GM19455 (cell line): Measurements from ENCODE around the gene EXOC3L1.

Experiments
- ATAC-seq: cut with Tn5 transposase; IDR thresholded peaks from one replicate; pipeline ENCODE4 v1.9.1; 2021; ENCODE audit not compliant: unreplicated experiment

Gene EXOC3L1

DNA sequence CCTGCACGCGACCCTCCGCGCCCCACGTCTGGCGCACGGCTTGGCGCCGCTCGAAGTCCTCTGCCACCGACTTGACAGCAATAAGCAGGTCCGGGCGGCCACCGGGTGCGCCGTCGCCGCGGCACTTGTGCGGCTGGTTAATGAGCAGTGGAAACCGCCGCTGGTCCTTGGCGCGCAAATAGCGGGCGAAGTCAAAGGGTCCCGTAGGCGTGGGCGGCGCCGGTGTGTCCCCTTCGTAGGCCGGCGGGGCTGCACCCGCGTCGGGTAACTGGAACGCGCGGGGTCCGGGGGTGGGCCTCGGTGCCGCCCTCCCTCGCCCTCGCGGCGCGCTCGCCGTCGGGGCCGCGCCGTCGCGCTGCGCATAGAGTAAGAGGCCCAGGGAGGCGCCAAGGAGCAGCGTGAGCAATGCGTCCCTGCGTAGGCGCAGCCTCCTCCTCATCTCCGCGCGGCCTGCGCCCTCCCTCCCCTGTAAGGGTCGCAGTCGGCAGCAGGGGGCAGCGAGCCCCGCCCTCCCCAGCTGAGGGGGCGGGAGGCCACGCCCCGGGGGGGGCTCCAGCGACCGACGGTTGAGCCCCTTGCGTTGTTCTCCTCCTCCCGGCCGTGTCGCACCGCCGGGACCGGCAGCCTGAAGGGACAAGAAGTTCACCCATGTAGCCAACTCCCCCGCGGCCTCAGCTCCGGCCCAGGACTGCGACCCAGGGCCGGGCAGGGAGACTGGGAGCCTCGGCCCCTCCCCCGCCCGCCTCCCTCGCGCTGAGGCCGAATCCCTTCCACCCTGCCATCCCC is 39.7 kb downstream of the EXOC3L1 start:
- ATAC-seq = peak; percentile 34

DNA sequence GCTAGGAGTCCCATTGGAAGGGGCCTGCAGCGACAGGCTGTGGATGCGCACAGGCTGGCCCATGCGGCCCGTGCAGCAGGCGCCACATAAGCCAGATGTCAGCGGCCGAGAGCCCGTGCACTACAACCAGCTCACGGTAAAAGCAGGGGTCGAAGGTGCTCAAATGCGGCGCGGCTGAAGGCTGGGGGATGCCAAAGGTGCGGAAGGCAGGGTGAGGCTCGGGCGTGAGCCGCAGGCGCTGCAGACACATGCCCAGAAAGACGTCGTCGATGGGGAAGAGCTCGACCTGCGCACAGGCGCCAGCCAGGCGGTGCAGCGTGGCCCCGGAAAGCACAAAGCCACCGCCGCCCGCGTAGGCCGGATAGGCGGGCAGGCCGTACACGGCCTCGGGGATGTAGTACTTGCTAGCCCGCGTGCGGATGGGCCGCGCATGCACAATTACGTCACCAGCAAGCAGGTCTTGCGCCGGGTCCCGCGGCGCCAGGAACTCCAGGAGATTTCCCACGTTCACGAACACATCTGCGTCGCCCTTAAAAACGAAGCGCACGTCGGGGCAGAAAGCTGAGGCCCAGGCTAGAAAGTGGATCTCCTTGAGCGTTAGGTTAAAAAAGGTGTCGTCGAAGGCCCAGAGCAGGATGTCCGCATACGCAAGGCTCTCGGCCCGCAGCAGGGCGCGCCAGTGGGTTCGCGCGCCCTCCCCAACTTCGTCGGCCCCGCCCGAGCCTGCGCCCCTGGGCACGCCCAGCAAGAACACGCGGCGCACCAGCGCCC is 40.5 kb downstream of the EXOC3L1 start:
- no peak for ATAC-seq

DNA sequence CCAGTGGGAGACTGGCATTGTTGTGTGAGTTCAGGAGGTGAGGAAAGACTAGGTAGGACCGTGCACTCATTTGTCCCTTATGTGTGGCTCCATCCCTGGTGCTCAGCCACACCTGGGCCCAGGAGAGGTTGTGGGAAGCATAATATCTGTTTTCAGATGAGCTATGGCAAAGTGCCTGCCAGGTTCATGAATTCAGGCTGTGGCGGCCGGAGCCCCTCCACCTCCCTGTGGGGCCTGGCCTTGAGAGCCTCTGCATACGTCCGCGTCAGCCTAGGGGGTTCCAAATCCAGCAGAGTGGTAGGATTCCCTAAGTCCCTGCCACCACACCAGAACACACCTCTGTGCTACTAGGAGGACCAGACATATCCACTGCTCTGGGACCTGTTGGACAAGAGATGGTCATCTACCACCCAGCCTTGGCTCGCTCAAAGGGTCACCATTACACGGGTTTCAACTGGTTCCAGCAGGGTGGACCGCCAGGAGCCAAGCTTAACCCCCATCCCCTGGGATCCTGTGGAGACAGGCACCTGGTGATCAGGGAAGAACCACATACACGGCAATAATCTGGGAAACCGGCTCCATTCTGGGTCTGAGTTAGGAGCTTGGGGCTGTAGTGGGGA is 41.2 kb downstream of the EXOC3L1 start:
- no peak for ATAC-seq

DNA sequence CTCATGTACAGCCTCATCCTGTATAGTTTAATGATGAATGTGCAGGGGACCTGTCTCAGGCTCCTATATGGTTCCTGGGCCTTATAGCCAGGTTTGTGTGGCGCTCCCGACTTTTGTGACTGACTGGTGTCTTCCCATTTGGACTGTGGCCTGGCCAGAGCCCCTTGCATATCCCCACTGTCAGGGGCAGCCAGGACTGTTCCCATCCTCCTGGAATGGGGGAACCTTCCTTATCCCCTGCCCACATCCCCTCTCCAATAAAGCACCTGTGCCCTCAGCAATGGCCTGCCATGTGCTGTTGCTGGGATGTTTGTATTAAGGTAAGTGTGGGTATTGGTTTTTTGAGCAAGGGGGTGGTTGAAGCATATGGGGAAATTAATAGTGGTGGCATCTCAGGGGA is 41.7 kb downstream of the EXOC3L1 start:
- ATAC-seq = no peak

DNA sequence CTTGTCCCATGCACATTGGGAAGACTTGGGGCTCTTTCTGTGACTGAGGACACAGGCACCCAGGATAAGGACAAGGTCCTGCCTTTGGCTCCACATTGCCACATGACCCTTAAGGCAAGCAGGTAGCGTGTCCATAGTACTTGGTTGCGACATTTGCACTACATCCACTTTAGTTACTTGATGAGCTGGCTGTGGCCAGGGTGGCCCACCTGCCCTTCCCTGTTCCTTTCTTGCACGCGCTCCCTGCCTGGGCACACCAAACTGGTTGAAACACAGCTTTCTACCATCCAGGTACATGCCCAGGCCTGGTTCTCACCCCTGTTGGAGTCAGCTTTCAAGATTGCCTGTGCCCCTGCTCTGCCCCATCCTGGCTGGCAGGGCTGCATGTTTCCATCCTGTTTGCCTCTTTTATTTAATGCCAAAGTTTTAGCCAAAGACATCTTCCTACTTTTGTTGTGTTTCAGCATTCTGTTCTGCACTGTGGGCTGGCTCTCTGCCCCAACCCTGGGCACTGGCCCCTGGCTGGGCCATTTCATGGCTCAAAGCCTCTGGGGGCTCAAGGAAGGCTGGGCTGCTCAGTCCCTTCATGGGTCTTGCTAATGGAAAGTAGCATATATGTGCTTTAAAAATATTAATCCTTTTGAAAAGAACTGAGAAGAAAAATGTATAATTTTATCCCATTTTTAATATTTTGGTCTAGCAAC is 42.3 kb downstream of the EXOC3L1 start:
- ATAC-seq = no peak

DNA sequence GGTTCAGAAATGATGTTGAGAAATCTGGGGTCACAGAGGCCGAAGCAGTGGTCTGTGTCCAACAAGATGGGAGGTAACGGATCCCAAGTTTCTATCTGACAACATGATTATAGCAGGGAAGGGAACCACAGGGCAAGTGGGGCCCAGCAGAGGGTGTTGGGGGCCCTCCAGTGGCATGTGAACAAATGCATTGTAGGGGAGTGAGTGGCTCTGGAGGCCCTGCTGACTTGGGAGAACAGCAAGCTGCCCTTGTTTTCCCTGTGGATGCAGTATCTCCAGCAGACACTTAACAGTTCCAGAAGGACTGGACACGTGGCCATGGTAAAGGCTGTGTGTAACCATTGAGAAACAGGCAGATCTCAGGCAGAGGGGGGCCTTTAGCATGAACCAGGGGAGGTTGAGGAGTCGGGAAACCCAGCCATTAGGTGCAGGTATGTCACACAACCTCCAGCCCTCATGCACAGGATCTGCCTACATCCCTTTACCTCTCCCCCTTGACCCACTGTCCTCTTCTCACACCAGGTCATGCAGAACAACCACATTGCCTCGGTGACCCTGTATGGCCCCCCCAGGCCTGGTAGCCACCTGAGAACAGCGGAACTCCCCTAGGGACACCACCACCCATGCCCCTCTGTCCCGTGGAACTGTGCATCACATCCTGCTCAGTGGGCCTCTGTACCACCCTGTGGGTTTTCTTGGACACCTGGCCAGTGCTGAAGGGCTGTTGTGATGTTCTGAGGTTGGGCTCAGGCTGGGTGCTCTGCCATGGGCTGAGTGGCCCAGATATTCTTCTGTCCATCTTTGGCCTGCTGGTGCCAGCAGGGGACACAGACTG is 43.2 kb downstream of the EXOC3L1 start:
- no peak for ATAC-seq

DNA sequence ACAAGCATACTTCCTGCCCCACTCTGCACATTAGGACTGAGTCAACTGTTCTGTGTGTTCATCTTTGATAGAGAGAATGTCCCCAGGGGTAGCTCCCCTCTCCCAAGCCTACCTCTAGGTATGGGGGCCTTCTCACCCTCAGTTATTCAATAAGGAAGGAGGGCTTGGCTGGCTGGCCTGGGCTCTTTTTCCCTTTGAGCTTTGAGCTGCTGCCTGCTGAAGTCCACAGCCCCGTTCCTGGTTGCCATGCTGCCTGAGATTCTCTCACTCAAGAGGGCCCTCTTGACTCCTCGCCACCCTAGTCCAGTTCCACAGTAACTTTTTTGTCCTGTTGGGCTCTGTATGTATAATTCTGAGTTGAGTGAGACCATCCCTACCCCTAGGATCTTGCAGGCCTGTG is 44.2 kb downstream of the EXOC3L1 start:
- ATAC-seq = no peak

DNA sequence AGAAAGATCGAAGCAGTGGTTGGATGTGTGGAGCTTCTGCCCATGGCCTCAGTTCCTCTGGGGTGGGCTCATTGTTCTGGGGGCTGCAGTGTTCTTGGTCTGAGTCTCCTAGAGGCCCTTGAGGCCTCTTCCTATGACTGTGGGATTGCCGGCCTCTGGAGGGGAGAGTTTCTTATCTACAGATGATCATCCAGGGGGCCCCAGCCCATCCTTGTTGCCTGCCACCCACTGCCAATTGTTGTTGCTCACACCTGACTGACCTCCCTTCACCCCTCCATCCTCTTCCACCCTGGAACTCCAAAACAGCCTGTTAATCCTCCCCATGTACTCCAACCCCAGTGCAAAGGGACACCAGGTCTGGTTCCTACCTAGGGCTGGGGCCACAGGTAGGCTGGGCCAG is 45.0 kb downstream of the EXOC3L1 start:
- ATAC-seq = no peak

DNA sequence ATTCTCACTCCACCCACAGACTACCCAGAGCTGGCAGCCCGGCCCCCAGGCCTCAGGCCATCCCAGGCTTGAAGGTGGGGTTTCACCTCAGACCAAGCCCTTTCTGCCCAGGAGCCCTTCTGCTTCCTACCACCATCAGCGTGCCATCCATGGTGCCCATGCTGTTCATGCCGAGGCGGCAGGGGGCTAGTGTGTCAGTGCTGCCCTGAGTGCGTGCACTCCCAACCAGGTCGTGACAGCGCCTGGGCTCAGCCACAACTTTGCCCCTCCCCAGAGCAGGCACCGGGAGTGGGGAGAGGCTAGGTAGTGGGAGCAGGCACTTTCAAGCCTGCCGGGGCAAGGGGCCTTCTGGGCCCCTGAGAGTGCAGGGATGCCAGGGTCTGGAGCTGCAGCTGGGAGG is 47.6 kb downstream of the EXOC3L1 start:
- ATAC-seq = no peak

DNA sequence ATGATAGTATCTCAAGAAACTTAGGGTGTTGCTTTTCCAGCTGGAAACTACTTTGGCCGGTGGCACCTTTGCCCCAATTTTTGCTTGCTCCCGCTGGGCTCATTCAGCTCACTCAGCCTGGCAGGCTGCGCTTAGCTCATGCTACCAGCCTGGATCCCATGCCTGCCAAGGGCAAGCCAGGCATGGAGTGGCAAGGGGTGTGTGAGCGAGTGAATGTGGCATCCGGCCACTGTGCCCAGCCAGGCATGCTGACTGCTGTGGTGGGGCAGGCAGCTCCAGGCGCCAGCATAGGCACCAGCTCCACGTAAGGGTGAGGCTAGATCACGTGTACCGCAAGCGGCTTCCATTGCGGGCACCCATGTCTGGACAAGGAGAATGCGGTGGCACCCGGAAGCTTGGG is 48.5 kb downstream of the EXOC3L1 start:
- ATAC-seq = no peak

DNA sequence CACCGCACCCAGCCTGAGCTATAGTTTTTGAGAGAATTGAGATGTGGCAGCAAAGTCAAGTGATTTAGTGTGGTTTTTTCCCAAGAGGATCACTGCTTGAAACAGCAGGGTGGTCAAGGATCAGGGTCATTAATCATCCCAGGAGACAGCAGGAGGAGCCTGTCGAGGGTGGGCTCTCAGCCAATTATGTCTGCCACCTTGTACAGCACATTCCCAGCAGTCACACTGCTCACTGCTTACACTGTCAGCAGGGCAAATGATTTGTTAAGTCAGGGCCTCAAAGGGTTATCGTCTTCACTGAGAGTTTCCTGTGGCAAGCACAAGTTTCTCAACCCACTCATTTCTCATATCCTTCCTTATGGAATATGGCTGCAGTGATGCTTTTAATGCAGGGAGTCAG is 52.3 kb downstream of the EXOC3L1 start:
- ATAC-seq = no peak
